CD4-positive, alpha-beta T cell (primary cell): ENCODE measurements around the gene ZEB1. TPM values are rescaled to one million over a fixed set of nuclear protein-coding genes. Genes with fewer than 3 reads are reported as not detected.

Experiments
- ATAC-seq: fragments of 200-7000 bp; cut with Tn5 transposase; one replicate; pipeline ENCODE4 v1.10.0; 2022; ENCODE audit warnings: mild to moderate bottlenecking; ENCODE audit not compliant: poor library complexity
- CTCF ChIA-PET: fragments of 350-600 bp; sonication (Branson Sonifier 250); formaldehyde crosslinking; loops from one replicate; lab custom pipeline; 2021; ENCODE audit warnings: antibody characterized with exemption, inconsistent platforms; lab: Charles Lee
- POLR2A ChIA-PET: fragments of 350-600 bp; sonication (Branson Sonifier 250); formaldehyde crosslinking; loops from one replicate; lab custom pipeline; 2021; ENCODE audit warnings: antibody characterized with exemption, inconsistent platforms; lab: Charles Lee
- DNase-seq, 14 experiments: peaks; one replicate each; pipeline ENCODE4 v3.0.0-alpha.2; 2013 to 2020; ENCODE audit warnings: mixed read lengths in 2 of 14
- H3K27ac ChIP-seq, 2 donors: one replicate each; pipeline versions ENCODE4 v1.5.1 to v1.7.0; 2013; ENCODE audit warnings: low read length in 2 of 2, low read depth in 1 of 2, mild to moderate bottlenecking in 1 of 2
- H3K27me3 ChIP-seq, 2 experiments: 1 replicate in 1 of 2; 2 replicates in 1 of 2; pipeline versions ENCODE4 v1.6.1 to v1.7.0; 2013; ENCODE audit warnings: low read length in 2 of 2, control low read depth in 1 of 2, mild to moderate bottlenecking in 1 of 2, moderate library complexity in 1 of 2; ENCODE audit not compliant: insufficient read depth in 2 of 2, control insufficient read depth in 1 of 2
- H3K36me3 ChIP-seq: one replicate; pipeline ENCODE4 v1.6.1; 2013; ENCODE audit warnings: low read length, control low read depth; ENCODE audit not compliant: insufficient read depth
- H3K4me1 ChIP-seq: one replicate; pipeline ENCODE4 v1.6.1; 2013; ENCODE audit warnings: low read length, control low read depth; ENCODE audit not compliant: insufficient read depth
- H3K4me3 ChIP-seq: one replicate; pipeline ENCODE4 v1.5.1; 2013; ENCODE audit warnings: mild to moderate bottlenecking, low read length, moderate library complexity
- H3K9me3 ChIP-seq, 2 experiments: 1 replicate in 1 of 2; 2 replicates in 1 of 2; pipeline versions ENCODE4 v1.6.1 to v1.7.0; 2013; ENCODE audit warnings: low read length in 2 of 2, mild to moderate bottlenecking in 2 of 2, control low read depth in 1 of 2, moderate library complexity in 1 of 2; ENCODE audit not compliant: control insufficient read depth in 1 of 2, insufficient read depth in 1 of 2
- H3K27ac Mint-ChIP-seq: one replicate; pipeline ENCODE4 v1.8.0; 2020; ENCODE audit warnings: mixed read lengths
- H3K27me3 Mint-ChIP-seq: one replicate; pipeline ENCODE4 v1.8.0; 2021; ENCODE audit warnings: mixed read lengths
- H3K36me3 Mint-ChIP-seq: one replicate; pipeline ENCODE4 v1.8.0; 2021; ENCODE audit warnings: low read depth, mixed read lengths
- H3K4me1 Mint-ChIP-seq: one replicate; pipeline ENCODE4 v1.8.0; 2021; ENCODE audit warnings: low read depth, mixed read lengths
- H3K4me3 Mint-ChIP-seq: one replicate; pipeline ENCODE4 v1.8.0; 2020; ENCODE audit warnings: mild to moderate bottlenecking, mixed read lengths
- H3K9me3 Mint-ChIP-seq: one replicate; pipeline ENCODE4 v1.8.0; 2020; ENCODE audit warnings: mixed read lengths
- CTCF ChIP-seq: fragments of 200-600 bp; IDR thresholded peaks from one replicate; pipeline ENCODE4 v1.8.0; 2022; ENCODE audit warnings: antibody characterized with exemption, mild to moderate bottlenecking
- intact Hi-C, 2 experiments: fragments of 100-400 bp; cut with DNase I in 1 of 2; cut with micrococcal nuclease in 1 of 2; formaldehyde crosslinking; loops; one replicate each; pipeline versions ENCODE4 v1.15.1 to v1.9.0; 2023 to 2025; cut with DNase I, micrococcal nuclease
- total RNA-seq, 174 experiments: library from RNA in 2 of 174; stranded (reverse) in 2 of 174; gene quantifications; one replicate each; pipeline ENCODE4 v1.2.3 and lab custom pipeline; 2021 to 2026

ZEB1 gene
- total RNA-seq, 2 experiments from 2014 or later, result 132 to 134 TPM

- no peak overlapping the region for H3K27ac Mint-ChIP-seq
These were observed 137.5 kb downstream of the ZEB1 start for GRCh38 chr10:31456468-31456867.

GRCh38 chr10:31457858-31458257 lies 138.8 kb downstream of the ZEB1 start:
- Mint-ChIP-seq H3K4me3 (no peak overlapping the region), H3K4me1 (peaks cover 37% of the 10 kb centered on the region), H3K9me3 (peaks cover 19% of the 10 kb centered on the region), H3K36me3 (peaks cover 85% of the 10 kb centered on the region), H3K27ac (no peak overlapping the region), H3K27me3 (no peaks in the 10 kb centered on the region)
- Histone ChIP-seq H3K27ac (no peak overlapping the region), H3K9me3 (peaks cover 0 to 12% of the 10 kb centered on the region in 2 experiments), H3K4me1 (no peaks in the 10 kb centered on the region), H3K4me3 (no peak overlapping the region), H3K36me3 (peaks cover 20% of the 10 kb centered on the region), H3K27me3 (no peaks in the 10 kb centered on the region)
- intact Hi-C loops, result no loop called here
- no peak for TF ChIP-seq CTCF
- DNase-seq (no peak), ATAC-seq (no peak)
- ChIA-PET POLR2A (no interaction called here), CTCF (no interaction called here)

More at GRCh38 chr10:31456468-31456867, 137.5 kb downstream of the ZEB1 start:
- peaks cover 7% of the 10 kb centered on the region for H3K36me3 ChIP-seq
- H3K27me3 ChIP-seq, result no peaks in the 10 kb centered on the region
- no peaks in the 10 kb centered on the region for H3K4me1 ChIP-seq
- peaks cover 40% of the 10 kb centered on the region for H3K4me1 Mint-ChIP-seq
- ChIA-PET CTCF (no interaction called here), POLR2A (no interaction called here)
- DNase-seq (no peak), ATAC-seq (no peak)
- intact Hi-C loops, result no loop called here
- H3K27ac ChIP-seq, result no peak overlapping the region
- H3K9me3 Mint-ChIP-seq, result peaks cover 16% of the 10 kb centered on the region
- TF ChIP-seq CTCF, result no peak
- peaks cover 80% of the 10 kb centered on the region for H3K36me3 Mint-ChIP-seq
- no peak overlapping the region for H3K4me3 Mint-ChIP-seq
- H3K4me3 ChIP-seq, result no peak overlapping the region
- H3K9me3 ChIP-seq, result peaks cover 0 to under 1% of the 10 kb centered on the region in 2 experiments
- no peaks in the 10 kb centered on the region for H3K27me3 Mint-ChIP-seq

- Mint-ChIP-seq H3K4me1 (peaks cover 32% of the 10 kb centered on the region), H3K27me3 (no peaks in the 10 kb centered on the region), H3K36me3 (peaks cover 85% of the 10 kb centered on the region), H3K27ac (no peak overlapping the region), H3K9me3 (peaks cover 26% of the 10 kb centered on the region), H3K4me3 (no peak overlapping the region)
- Histone ChIP-seq H3K27me3 (no peaks in the 10 kb centered on the region), H3K27ac (no peak overlapping the region), H3K4me3 (no peak overlapping the region), H3K9me3 (peaks cover under 1 to 23% of the 10 kb centered on the region in 2 experiments), H3K4me1 (no peaks in the 10 kb centered on the region), H3K36me3 (peaks cover 31% of the 10 kb centered on the region)
- DNase-seq, result no peak
- ATAC-seq, result no peak
- TF ChIP-seq CTCF, result no peak
- intact Hi-C loops, result no loop called here
- CTCF ChIA-PET, result no interaction called here
- POLR2A ChIA-PET, result no interaction called here
These were observed 140.0 kb downstream of the ZEB1 start for GRCh38 chr10:31458974-31459373.
